Testis (tissue), 2 donors: Measurements from ENCODE around the gene ABT1.

Source experiments
- POLR2A ChIP-seq: fragments of 450-650 bp; IDR thresholded peaks from one replicate; pipeline ENCODE4 v1.6.1; 2017; ENCODE audit warnings: antibody characterized with exemption, mild to moderate bottlenecking, moderate library complexity
- TF ChIP-seq, protein P1 (sequence below), 3 experiments: fragments of 450-650 bp in 2 of 3; fragments of 200-600 bp in 1 of 3; sonication (generic) in 1 of 3; IDR thresholded peaks; one replicate each; pipeline ENCODE4 v1.5.1; 2016 to 2019; ENCODE audit warnings: antibody characterized with exemption in 3 of 3, mild to moderate bottlenecking in 2 of 3, moderate library complexity in 1 of 3

DNA sequence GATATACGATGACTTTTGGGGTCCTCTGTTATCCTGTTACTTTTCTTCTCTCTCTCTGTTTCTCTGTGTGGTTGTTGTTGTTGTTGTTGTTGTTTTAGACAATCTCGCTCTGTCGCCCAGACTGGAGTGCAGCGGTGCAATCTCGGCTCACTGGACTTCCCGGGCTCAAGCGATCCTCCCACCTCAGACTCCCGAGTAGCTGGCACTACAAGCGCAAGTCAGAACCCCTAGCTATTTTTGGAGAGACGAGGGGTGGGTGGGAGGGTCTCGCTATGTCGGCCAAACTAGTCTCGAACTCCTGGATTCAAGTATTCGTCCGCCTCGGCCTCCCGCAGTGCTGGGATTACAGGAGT, 19.1 kb upstream of the ABT1 start:
- TF ChIP-seq, protein P1, sequence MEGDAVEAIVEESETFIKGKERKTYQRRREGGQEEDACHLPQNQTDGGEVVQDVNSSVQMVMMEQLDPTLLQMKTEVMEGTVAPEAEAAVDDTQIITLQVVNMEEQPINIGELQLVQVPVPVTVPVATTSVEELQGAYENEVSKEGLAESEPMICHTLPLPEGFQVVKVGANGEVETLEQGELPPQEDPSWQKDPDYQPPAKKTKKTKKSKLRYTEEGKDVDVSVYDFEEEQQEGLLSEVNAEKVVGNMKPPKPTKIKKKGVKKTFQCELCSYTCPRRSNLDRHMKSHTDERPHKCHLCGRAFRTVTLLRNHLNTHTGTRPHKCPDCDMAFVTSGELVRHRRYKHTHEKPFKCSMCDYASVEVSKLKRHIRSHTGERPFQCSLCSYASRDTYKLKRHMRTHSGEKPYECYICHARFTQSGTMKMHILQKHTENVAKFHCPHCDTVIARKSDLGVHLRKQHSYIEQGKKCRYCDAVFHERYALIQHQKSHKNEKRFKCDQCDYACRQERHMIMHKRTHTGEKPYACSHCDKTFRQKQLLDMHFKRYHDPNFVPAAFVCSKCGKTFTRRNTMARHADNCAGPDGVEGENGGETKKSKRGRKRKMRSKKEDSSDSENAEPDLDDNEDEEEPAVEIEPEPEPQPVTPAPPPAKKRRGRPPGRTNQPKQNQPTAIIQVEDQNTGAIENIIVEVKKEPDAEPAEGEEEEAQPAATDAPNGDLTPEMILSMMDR (IDR thresholded peaks at IDR 0.05) = no peak
- no peak for TF ChIP-seq POLR2A
